Activated CD4-positive, alpha-beta memory T cell treated with anti-CD3 and anti-CD28 coated beads, Interleukin-2, amount 10 ng/mL, durations not matched to agents 7 days and 5 days (primary cell): Measurements from ENCODE around the gene GLIS2. TPM values are rescaled to one million over a fixed set of nuclear protein-coding genes. Genes with fewer than 3 reads are reported as not detected.

Experiments
- CTCF ChIA-PET: fragments of 350-600 bp; sonication (Branson Sonifier 250); formaldehyde crosslinking; loops from one replicate; lab custom pipeline; 2021; ENCODE audit warnings: antibody characterized with exemption, inconsistent platforms; lab: Charles Lee
- POLR2A ChIA-PET: fragments of 350-600 bp; sonication (Branson Sonifier 250); formaldehyde crosslinking; loops from one replicate; lab custom pipeline; 2021; ENCODE audit warnings: antibody characterized with exemption; lab: Charles Lee
- DNase-seq: peaks from one replicate; pipeline ENCODE4 v3.0.0-alpha.2; 2020
- H3K27ac Mint-ChIP-seq: one replicate; pipeline ENCODE4 v1.8.0; 2021; ENCODE audit warnings: mild to moderate bottlenecking, mixed read lengths
- H3K27me3 Mint-ChIP-seq: one replicate; pipeline ENCODE4 v1.8.0; 2021; ENCODE audit warnings: mixed read lengths
- H3K36me3 Mint-ChIP-seq: one replicate; pipeline ENCODE4 v1.8.0; 2021; ENCODE audit warnings: low read depth, mixed read lengths
- H3K4me1 Mint-ChIP-seq: one replicate; pipeline ENCODE4 v1.8.0; 2021; ENCODE audit warnings: mixed read lengths
- H3K4me3 Mint-ChIP-seq: one replicate; pipeline ENCODE4 v1.8.0; 2021; ENCODE audit warnings: mild to moderate bottlenecking, mixed read lengths
- H3K9me3 Mint-ChIP-seq: one replicate; pipeline ENCODE4 v1.8.0; 2021; ENCODE audit warnings: mixed read lengths
- total RNA-seq, 2 experiments: library from RNA; stranded (reverse); gene quantifications; one replicate each; pipeline ENCODE4 v1.2.3, GENCODE V29; 2021

The GLIS2 gene
- total RNA-seq, 2 experiments from 2014 or later, result 0.40 to 0.45 TPM

GRCh38 chr16:4323845-4324488 lies 8.1 kb downstream of the GLIS2 start:
- no peaks in the 10 kb centered on the region for H3K36me3 Mint-ChIP-seq
- no peak overlapping the region for H3K4me3 Mint-ChIP-seq
- H3K4me1 Mint-ChIP-seq, result peaks cover 10% of the 10 kb centered on the region
- ChIA-PET POLR2A (interaction anchor here (1.9 kb wide), 1 partner anchor 16 kb away, joined by 8 read pairs; no protein-coding TSS in a partner anchor), CTCF (no interaction called here)
- no peak for DNase-seq
- H3K27ac Mint-ChIP-seq, result no peak overlapping the region
- peaks cover 14% of the 10 kb centered on the region for H3K27me3 Mint-ChIP-seq
- H3K9me3 Mint-ChIP-seq, result no peaks in the 10 kb centered on the region

GRCh38 chr16:4324492-4325252 lies 8.8 kb downstream of the GLIS2 start:
- no peak overlapping the region for H3K27ac Mint-ChIP-seq
- H3K4me1 Mint-ChIP-seq, result peaks cover 3% of the 10 kb centered on the region
- H3K4me3 Mint-ChIP-seq, result no peak overlapping the region
- POLR2A ChIA-PET, result interaction anchor here (1.9 kb wide), 1 partner anchor 17 kb away, joined by 8 read pairs; no protein-coding TSS in a partner anchor
- CTCF ChIA-PET, result interaction anchor here (1.0 kb wide), 1 partner anchor 15 kb away, joined by 3 read pairs; no protein-coding TSS in a partner anchor
- no peak for DNase-seq
- no peaks in the 10 kb centered on the region for H3K9me3 Mint-ChIP-seq
- H3K27me3 Mint-ChIP-seq, result peaks cover 11% of the 10 kb centered on the region
- no peaks in the 10 kb centered on the region for H3K36me3 Mint-ChIP-seq

GRCh38 chr16:4325253-4325758 lies 9.4 kb downstream of the GLIS2 start:
- no peaks in the 10 kb centered on the region for H3K36me3 Mint-ChIP-seq
- H3K9me3 Mint-ChIP-seq, result no peaks in the 10 kb centered on the region
- ChIA-PET CTCF (interaction anchor here (1.0 to 3.9 kb wide), 3 partner anchors 16 to 71 kb away, joined by 3 to 23 read pairs (median 9); no protein-coding TSS in a partner anchor), POLR2A (no interaction called here)
- H3K4me1 Mint-ChIP-seq, result no peaks in the 10 kb centered on the region
- no peak overlapping the region for H3K4me3 Mint-ChIP-seq
- no peak overlapping the region for H3K27ac Mint-ChIP-seq
- peaks cover 13% of the 10 kb centered on the region for H3K27me3 Mint-ChIP-seq
- DNase-seq, result no peak

GRCh38 chr16:4327386-4328045 lies 11.6 kb downstream of the GLIS2 start:
- ChIA-PET CTCF (interaction anchor here (0.8 to 8.1 kb wide), 10 partner anchors 18 to 345 kb away, joined by 3 to 65 read pairs (median 6); no protein-coding TSS in a partner anchor), POLR2A (interaction anchor here (1.1 to 1.6 kb wide), 3 partner anchors 15 to 54 kb away, joined by 3 to 7 read pairs (median 5); partner anchors contain the start of gene TFAP4)
- Mint-ChIP-seq H3K36me3 (no peaks in the 10 kb centered on the region), H3K9me3 (no peaks in the 10 kb centered on the region), H3K4me3 (no peak overlapping the region), H3K4me1 (no peaks in the 10 kb centered on the region), H3K27me3 (peaks cover 13% of the 10 kb centered on the region), H3K27ac (no peak overlapping the region)
- no peak for DNase-seq

GRCh38 chr16:4328046-4328781 lies 12.3 kb downstream of the GLIS2 start:
- no peak overlapping the region for H3K27ac Mint-ChIP-seq
- no peaks in the 10 kb centered on the region for H3K9me3 Mint-ChIP-seq
- no peak overlapping the region for H3K4me3 Mint-ChIP-seq
- DNase-seq, result peak; percentile 49
- H3K4me1 Mint-ChIP-seq, result no peaks in the 10 kb centered on the region
- ChIA-PET POLR2A (interaction anchor here (1.1 to 1.5 kb wide), 2 partner anchors 16 to 55 kb away, joined by 3 to 5 read pairs; partner anchors contain the start of gene TFAP4), CTCF (interaction anchor here (0.8 to 8.1 kb wide), 11 partner anchors 19 to 345 kb away, joined by 3 to 65 read pairs (median 5); no protein-coding TSS in a partner anchor)
- H3K27me3 Mint-ChIP-seq, result peaks cover 13% of the 10 kb centered on the region
- no peaks in the 10 kb centered on the region for H3K36me3 Mint-ChIP-seq

GRCh38 chr16:4328782-4329775 lies 13.2 kb downstream of the GLIS2 start:
- peaks cover 15% of the 10 kb centered on the region for H3K27me3 Mint-ChIP-seq
- DNase-seq, result no peak
- H3K4me1 Mint-ChIP-seq, result no peaks in the 10 kb centered on the region
- no peak overlapping the region for H3K4me3 Mint-ChIP-seq
- ChIA-PET CTCF (interaction anchor here (0.6 to 8.1 kb wide), 14 partner anchors 14 to 346 kb away, joined by 3 to 65 read pairs (median 4); no protein-coding TSS in a partner anchor), POLR2A (interaction anchor here (1.1 to 1.5 kb wide), 4 partner anchors 17 to 56 kb away, joined by 3 to 5 read pairs (median 3); partner anchors contain the start of gene TFAP4)
- no peaks in the 10 kb centered on the region for H3K9me3 Mint-ChIP-seq
- no peaks in the 10 kb centered on the region for H3K36me3 Mint-ChIP-seq
- no peak overlapping the region for H3K27ac Mint-ChIP-seq

GRCh38 chr16:4330277-4330874 lies 14.5 kb downstream of the GLIS2 start:
- POLR2A ChIA-PET, result interaction anchor here (1.1 to 1.3 kb wide), 3 partner anchors 18 to 57 kb away, joined by 3 read pairs; partner anchors contain the start of genes PAM16 and TFAP4

GRCh38 chr16:4332083-4332482 lies 16.2 kb downstream of the GLIS2 start:
- DNase-seq, result no peak
- Mint-ChIP-seq H3K27ac (no peak overlapping the region), H3K9me3 (no peaks in the 10 kb centered on the region), H3K36me3 (no peaks in the 10 kb centered on the region), H3K27me3 (peaks cover 9% of the 10 kb centered on the region), H3K4me1 (no peaks in the 10 kb centered on the region), H3K4me3 (no peak overlapping the region)
- CTCF ChIA-PET, result interaction anchor here (1.0 to 8.1 kb wide), 6 partner anchors 19 to 83 kb away, joined by 3 to 65 read pairs (median 5); partner anchors contain the start of gene PAM16
- POLR2A ChIA-PET, result interaction anchor here (1.0 kb wide), 1 partner anchor 78 kb away, joined by 3 read pairs; no protein-coding TSS in a partner anchor

More at GRCh38 chr16:4330277-4330874, 14.5 kb downstream of the GLIS2 start:
- H3K4me1 Mint-ChIP-seq, result no peaks in the 10 kb centered on the region
- DNase-seq, result peak; percentile 75
- no peaks in the 10 kb centered on the region for H3K9me3 Mint-ChIP-seq
- H3K27me3 Mint-ChIP-seq, result peaks cover 15% of the 10 kb centered on the region
- H3K4me3 Mint-ChIP-seq, result no peak overlapping the region
- CTCF ChIA-PET, result interaction anchor here (0.5 to 8.1 kb wide), 11 partner anchors 15 to 82 kb away, joined by 3 to 65 read pairs (median 3); partner anchors contain the start of gene TFAP4
- H3K27ac Mint-ChIP-seq, result no peak overlapping the region
- no peaks in the 10 kb centered on the region for H3K36me3 Mint-ChIP-seq

- no peak for DNase-seq
- no peak overlapping the region for H3K4me3 Mint-ChIP-seq
Measured at GRCh38 chr16:4332623-4333307, 16.9 kb downstream of the GLIS2 start.

GRCh38 chr16:4333308-4333638 lies 17.4 kb downstream of the GLIS2 start:
- no peaks in the 10 kb centered on the region for H3K36me3 Mint-ChIP-seq
- peaks cover 7% of the 10 kb centered on the region for H3K27me3 Mint-ChIP-seq
- ChIA-PET CTCF (interaction anchor here (8.1 kb wide), 1 partner anchor 44 kb away, joined by 65 read pairs; no protein-coding TSS in a partner anchor), POLR2A (interaction anchor here (1.3 kb wide), 1 partner anchor 26 kb away, joined by 3 read pairs; no protein-coding TSS in a partner anchor)
- no peaks in the 10 kb centered on the region for H3K9me3 Mint-ChIP-seq
- no peaks in the 10 kb centered on the region for H3K4me1 Mint-ChIP-seq
- no peak overlapping the region for H3K27ac Mint-ChIP-seq
- DNase-seq, result no peak
- H3K4me3 Mint-ChIP-seq, result no peak overlapping the region

More at GRCh38 chr16:4332623-4333307, 16.9 kb downstream of the GLIS2 start:
- ChIA-PET CTCF (interaction anchor here (2.2 to 8.1 kb wide), 2 partner anchors 44 to 79 kb away, joined by 9 to 65 read pairs; no protein-coding TSS in a partner anchor), POLR2A (interaction anchor here (1.3 kb wide), 1 partner anchor 25 kb away, joined by 3 read pairs; no protein-coding TSS in a partner anchor)
- Mint-ChIP-seq H3K36me3 (no peaks in the 10 kb centered on the region), H3K4me1 (no peaks in the 10 kb centered on the region), H3K27ac (no peak overlapping the region), H3K9me3 (no peaks in the 10 kb centered on the region), H3K27me3 (peaks cover 9% of the 10 kb centered on the region)
